H9 (cell line): Measurements from ENCODE around the gene COPS6. TPM values are rescaled to one million over a fixed set of nuclear protein-coding genes. Genes with fewer than 3 reads are reported as not detected.

Experiments
- DNase-seq: peaks from one replicate; pipeline ENCODE4 v3.0.0-alpha.2; 2017
- H2AFZ ChIP-seq: one replicate; pipeline ENCODE4 v1.6.1; 2013; ENCODE audit warnings: mild to moderate bottlenecking, low read length, control low read depth, moderate library complexity
- H2AK5ac ChIP-seq: 2 replicates; pipeline ENCODE4 v1.6.1; 2013; ENCODE audit warnings: low read length, control low read depth, mixed read lengths; ENCODE audit not compliant: insufficient read length
- H2BK120ac ChIP-seq: one replicate; pipeline ENCODE4 v1.6.1; 2013; ENCODE audit warnings: low read depth, mild to moderate bottlenecking, low read length, control low read depth, inconsistent platforms; ENCODE audit not compliant: poor library complexity, severe bottlenecking
- H2BK12ac ChIP-seq: 2 replicates; pipeline ENCODE4 v1.6.1; 2013; ENCODE audit warnings: low read length, control low read depth, mixed read lengths, low read depth; ENCODE audit not compliant: insufficient read length
- H2BK15ac ChIP-seq: 2 replicates; pipeline ENCODE4 v1.6.1; 2013; ENCODE audit warnings: low read depth, low read length, control low read depth
- H2BK20ac ChIP-seq: one replicate; pipeline ENCODE4 v1.6.1; 2013; ENCODE audit warnings: low read depth, mild to moderate bottlenecking, low read length, control low read depth, inconsistent platforms; ENCODE audit not compliant: poor library complexity, severe bottlenecking
- H2BK5ac ChIP-seq: 2 replicates; pipeline ENCODE4 v1.6.1; 2013; ENCODE audit warnings: low read length, control low read depth, mixed read lengths; ENCODE audit not compliant: insufficient read length
- H3K14ac ChIP-seq: 2 replicates; pipeline ENCODE4 v1.6.1; 2013; ENCODE audit warnings: low read length, control low read depth; ENCODE audit not compliant: insufficient read depth
- H3K18ac ChIP-seq: 2 replicates; pipeline ENCODE4 v1.6.1; 2013; ENCODE audit warnings: low read depth, mild to moderate bottlenecking, mixed read lengths, low read length, control low read depth; ENCODE audit not compliant: insufficient read length
- H3K23ac ChIP-seq: 2 replicates; pipeline ENCODE4 v1.6.1; 2013; ENCODE audit warnings: low read length, control low read depth, mixed read lengths, low read depth; ENCODE audit not compliant: insufficient read length
- H3K23me2 ChIP-seq: 2 replicates; pipeline ENCODE4 v1.6.1; 2013; ENCODE audit warnings: low read depth, mild to moderate bottlenecking, mixed read lengths, low read length, control low read depth; ENCODE audit not compliant: insufficient read length, poor library complexity, severe bottlenecking
- H3K27ac ChIP-seq: 2 replicates; pipeline ENCODE4 v1.5.1; 2013; ENCODE audit warnings: low read length, control low read depth, mixed read lengths, low read depth; ENCODE audit not compliant: insufficient read length
- H3K27me3 ChIP-seq: 2 replicates; pipeline ENCODE4 v1.6.1; 2013; ENCODE audit warnings: low read length, control low read depth, inconsistent platforms; ENCODE audit not compliant: insufficient read depth
- H3K4ac ChIP-seq: 2 replicates; pipeline ENCODE4 v1.6.1; 2013; ENCODE audit warnings: low read depth, mild to moderate bottlenecking, control low read depth, inconsistent platforms, low read length, moderate library complexity
- H3K4me1 ChIP-seq: 2 replicates; pipeline ENCODE4 v1.6.1; 2013; ENCODE audit warnings: low read length, control low read depth, inconsistent platforms; ENCODE audit not compliant: insufficient read depth
- H3K4me2 ChIP-seq: 2 replicates; pipeline ENCODE4 v1.6.1; 2013; ENCODE audit warnings: low read length, control low read depth, mixed read lengths; ENCODE audit not compliant: insufficient read length, insufficient read depth
- H3K56ac ChIP-seq: 2 replicates; pipeline ENCODE4 v1.6.1; 2013; ENCODE audit warnings: low read depth, mild to moderate bottlenecking, mixed read lengths, low read length, control low read depth; ENCODE audit not compliant: insufficient read length
- H3K79me1 ChIP-seq: 2 replicates; pipeline ENCODE4 v1.6.1; 2013; ENCODE audit warnings: low read depth, mild to moderate bottlenecking, moderate library complexity, low read length, control low read depth, inconsistent platforms; ENCODE audit not compliant: insufficient read depth, poor library complexity, severe bottlenecking
- H3K79me2 ChIP-seq: 2 replicates; pipeline ENCODE4 v1.6.1; 2013; ENCODE audit warnings: low read length, control low read depth, inconsistent platforms; ENCODE audit not compliant: insufficient read depth
- H3K9ac ChIP-seq: 2 replicates; pipeline ENCODE4 v1.6.1; 2013; ENCODE audit warnings: low read length, control low read depth, mixed read lengths; ENCODE audit not compliant: insufficient read length; ENCODE audit errors: extremely low read depth
- H3K9me3 ChIP-seq: one replicate; pipeline ENCODE4 v1.6.1; 2013; ENCODE audit warnings: low read depth, low read length, inconsistent platforms; ENCODE audit not compliant: control insufficient read depth
- H3T11ph ChIP-seq: one replicate; pipeline ENCODE4 v1.6.1; 2013; ENCODE audit warnings: mild to moderate bottlenecking, low read length, control low read depth, inconsistent platforms
- H4K20me1 ChIP-seq: one replicate; pipeline ENCODE4 v1.6.1; 2013; ENCODE audit not compliant: control insufficient read depth, insufficient read length, insufficient read depth
- H4K5ac ChIP-seq: 2 replicates; pipeline ENCODE4 v1.6.1; 2013; ENCODE audit warnings: low read depth, mild to moderate bottlenecking, mixed read lengths, low read length, control low read depth; ENCODE audit not compliant: insufficient read length
- H4K8ac ChIP-seq: replicated peaks from 2 replicates; pipeline ENCODE4 v1.6.1; 2013; ENCODE audit warnings: low read length, control low read depth, mixed read lengths, low read depth; ENCODE audit not compliant: insufficient read length
- H4K91ac ChIP-seq: 2 replicates; pipeline ENCODE4 v1.6.1; 2013; ENCODE audit warnings: low read depth, mild to moderate bottlenecking, moderate library complexity, mixed read lengths, low read length, control low read depth; ENCODE audit not compliant: insufficient read length
- H3K27ac Mint-ChIP-seq, 3 experiments: 2 replicates in 2 of 3; 3 replicates in 1 of 3; pipeline ENCODE4 v1.8.0; 2020 to 2021; ENCODE audit warnings: mixed read lengths in 3 of 3, mild to moderate bottlenecking in 1 of 3, moderate library complexity in 1 of 3
- H3K27me3 Mint-ChIP-seq: 2 replicates; pipeline ENCODE4 v1.8.0; 2021; ENCODE audit warnings: low read depth, mild to moderate bottlenecking, moderate library complexity, mixed read lengths
- H3K36me3 Mint-ChIP-seq, 3 experiments: 2 replicates in 2 of 3; 3 replicates in 1 of 3; pipeline ENCODE4 v1.8.0; 2020 to 2021; ENCODE audit warnings: low read depth in 3 of 3, mixed read lengths in 3 of 3; ENCODE audit not compliant: insufficient read depth in 1 of 3
- H3K4me1 Mint-ChIP-seq, 2 experiments: 2 replicates each; pipeline ENCODE4 v1.8.0; 2020; ENCODE audit warnings: mixed read lengths in 2 of 2
- H3K4me3 Mint-ChIP-seq, 2 experiments: 2 replicates in 1 of 2; 3 replicates in 1 of 2; pipeline ENCODE4 v1.8.0; 2020 to 2021; ENCODE audit warnings: mild to moderate bottlenecking in 2 of 2, mixed read lengths in 2 of 2, moderate library complexity in 1 of 2
- H3K9me3 Mint-ChIP-seq, 2 experiments: 2 replicates in 1 of 2; 3 replicates in 1 of 2; pipeline ENCODE4 v1.8.0; 2020; ENCODE audit warnings: mild to moderate bottlenecking in 2 of 2, mixed read lengths in 2 of 2, moderate library complexity in 1 of 2
- WGBS: extraction: QIAGEN DNeasy Blood & Tissue Kit; methylation state at CpG from one replicate; pipeline ENCODE4 v1.1.7; 2013; ENCODE audit warnings: missing lambda C conversion rate, low lambda C conversion rate, mixed read lengths; ENCODE audit not compliant: insufficient read length; ENCODE audit errors: extremely low coverage; 5-methylcytosine and 5-hydroxymethylcytosine counted together
- long read RNA-seq: library from polyadenylated mRNA; unstranded; transcript quantifications from one replicate; pipeline ENCODE4 v2.0.0, GENCODE V29; 2020
- total RNA-seq: library from RNA; stranded (reverse); gene quantifications from 2 replicates; pipeline ENCODE4 v1.2.1, GENCODE V29; 2021
- TF ChIP-seq, protein P1 (sequence below): fragments of 200-600 bp; sonication (generic); conservative IDR thresholded peaks from 3 replicates; pipeline ENCODE4 v1.8.0; 2021; ENCODE audit warnings: antibody characterized with exemption, mild to moderate bottlenecking

Gene COPS6
- 140 and 144 TPM in 2 replicates for total RNA-seq
- long read RNA-seq, transcript COPS6-201 (10 exons, 1,432 nt): major isoform, 765 of 829 reads
- long read RNA-seq, transcript COPS6-202 (10 exons, 1,107 nt): minor isoform, 19 of 829 reads
- long read RNA-seq, partial matches to known transcripts: 12 of 829 reads
- long read RNA-seq, other reads (novel, unspliced or antisense): 32 of 829 reads

DNA sequence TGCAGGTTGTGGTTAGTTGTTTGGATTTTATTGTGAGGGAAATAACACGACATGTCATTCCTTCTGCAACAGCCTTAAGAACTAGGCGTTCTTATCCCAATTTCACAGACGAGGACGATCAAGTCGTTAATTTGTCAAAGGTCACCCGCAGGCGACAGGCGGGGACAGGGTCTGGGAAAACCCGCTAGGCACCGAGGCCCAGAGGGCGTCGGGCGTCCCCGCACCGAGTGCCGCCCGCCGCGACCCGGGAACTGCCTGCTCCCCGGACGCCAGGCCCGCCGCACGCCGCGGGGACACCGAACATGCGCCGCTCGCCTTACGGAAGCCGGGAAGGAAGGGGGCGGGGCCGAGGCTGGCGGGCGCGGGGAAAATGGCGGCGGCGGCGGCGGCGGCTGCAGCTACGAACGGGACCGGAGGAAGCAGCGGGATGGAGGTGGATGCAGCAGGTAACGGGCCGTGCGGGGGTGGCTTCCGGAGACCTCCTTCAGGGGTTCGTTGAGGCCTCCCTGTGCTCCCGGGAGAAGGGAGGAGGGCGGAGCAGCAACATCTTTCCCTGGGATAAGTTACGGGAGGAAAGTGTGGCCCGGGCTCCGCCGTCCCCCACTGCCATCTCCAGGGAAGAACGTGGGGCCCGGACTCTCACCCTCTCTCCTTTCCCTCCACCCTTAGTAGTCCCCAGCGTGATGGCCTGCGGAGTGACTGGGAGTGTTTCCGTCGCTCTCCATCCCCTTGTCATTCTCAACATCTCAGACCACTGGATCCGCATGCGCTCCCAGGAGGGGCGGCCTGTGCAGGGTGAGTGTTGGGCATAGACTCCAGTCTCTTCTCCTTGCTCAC, at the start of gene COPS6:
TSS of gene COPS6 (plus strand) at position 349 of the 837 bp plus-strand sequence. CDS start at position 371, 22 bp downstream.
- H3K9me3 Mint-ChIP-seq: no peaks in the 10 kb centered on the region; a peak in 1 of 5 replicates
- Histone ChIP-seq H2BK20ac (no peak within 1 kb of the TSS), H2AFZ (no peak within 1 kb of the TSS), H4K8ac (peak within 1 kb of the TSS; percentile 19), H3K23ac (no peak within 1 kb of the TSS), H3K79me1 (no peaks in the 10 kb centered on the region), H3K4ac (no peak within 1 kb of the TSS), H3K4me1 (no peaks in the 10 kb centered on the region), H2BK12ac (no peak within 1 kb of the TSS), H4K5ac (no peak within 1 kb of the TSS), H3T11ph (no peak within 1 kb of the TSS), H3K27me3 (no peaks in the 10 kb centered on the region), H3K4me2 (peak within 1 kb of the TSS; percentile 90), H3K23me2 (peaks cover 4% of the 10 kb centered on the region), H3K9me3 (no peaks in the 10 kb centered on the region), H3K79me2 (no peaks in the 10 kb centered on the region), H4K20me1 (no peaks in the 10 kb centered on the region), H3K56ac (no peak within 1 kb of the TSS), H2BK5ac (no peak within 1 kb of the TSS), H2BK120ac (no peak within 1 kb of the TSS), H3K9ac (peak within 1 kb of the TSS; percentile 93), H4K91ac (no peak within 1 kb of the TSS), H2BK15ac (no peak within 1 kb of the TSS), H3K18ac (peak within 1 kb of the TSS; percentile 90), H3K14ac (peak within 1 kb of the TSS; percentile 96), H2AK5ac (no peak within 1 kb of the TSS), H3K27ac (peak within 1 kb of the TSS; percentile 15)
- peaks cover 9 to 10% of the 10 kb centered on the region in 2 experiments for H3K4me1 Mint-ChIP-seq
- peak within 1 kb of the TSS; percentile 96 to 97 for H3K4me3 Mint-ChIP-seq
- TF ChIP-seq, protein P1, sequence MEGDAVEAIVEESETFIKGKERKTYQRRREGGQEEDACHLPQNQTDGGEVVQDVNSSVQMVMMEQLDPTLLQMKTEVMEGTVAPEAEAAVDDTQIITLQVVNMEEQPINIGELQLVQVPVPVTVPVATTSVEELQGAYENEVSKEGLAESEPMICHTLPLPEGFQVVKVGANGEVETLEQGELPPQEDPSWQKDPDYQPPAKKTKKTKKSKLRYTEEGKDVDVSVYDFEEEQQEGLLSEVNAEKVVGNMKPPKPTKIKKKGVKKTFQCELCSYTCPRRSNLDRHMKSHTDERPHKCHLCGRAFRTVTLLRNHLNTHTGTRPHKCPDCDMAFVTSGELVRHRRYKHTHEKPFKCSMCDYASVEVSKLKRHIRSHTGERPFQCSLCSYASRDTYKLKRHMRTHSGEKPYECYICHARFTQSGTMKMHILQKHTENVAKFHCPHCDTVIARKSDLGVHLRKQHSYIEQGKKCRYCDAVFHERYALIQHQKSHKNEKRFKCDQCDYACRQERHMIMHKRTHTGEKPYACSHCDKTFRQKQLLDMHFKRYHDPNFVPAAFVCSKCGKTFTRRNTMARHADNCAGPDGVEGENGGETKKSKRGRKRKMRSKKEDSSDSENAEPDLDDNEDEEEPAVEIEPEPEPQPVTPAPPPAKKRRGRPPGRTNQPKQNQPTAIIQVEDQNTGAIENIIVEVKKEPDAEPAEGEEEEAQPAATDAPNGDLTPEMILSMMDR: no peak
- peak; percentile 78 for DNase-seq
- no CpG with 5 or more reads among the region's 68 CpGs for WGBS
- H3K36me3 Mint-ChIP-seq: peaks cover 39 to 42% (median 41%) of the 10 kb centered on the region in 3 experiments
- H3K27ac Mint-ChIP-seq: peak within 1 kb of the TSS; percentile 93 to 98 (median 97)
- H3K27me3 Mint-ChIP-seq: peaks cover 5% of the 10 kb centered on the region
